Adrenal gland (tissue), 5 donors: ENCODE data around the gene HNMT.

Source experiments
- CTCF ChIP-seq, 6 experiments: fragments of 450-650 bp in 4 of 6; fragments of 200-600 bp in 2 of 6; sonication (generic) in 1 of 6; IDR thresholded peaks; 1 replicate in 5 of 6; 2 replicates in 1 of 6; pipeline versions ENCODE4 v1.5.1 to v1.8.0; 2016 to 2021; ENCODE audit warnings: antibody characterized with exemption in 6 of 6, mild to moderate bottlenecking in 2 of 6, moderate library complexity in 1 of 6
- POLR2A ChIP-seq, 2 donors: fragments of 450-650 bp; IDR thresholded peaks; one replicate each; pipeline ENCODE4 v1.6.1; 2017; ENCODE audit warnings: antibody characterized with exemption in 2 of 2, mild to moderate bottlenecking in 2 of 2, moderate library complexity in 1 of 2
- donor health status: DM: no; HTN: no; CAD: no.

GRCh38 chr2:137983581-137983980, 19.3 kb downstream of the HNMT start:
- TF ChIP-seq CTCF (IDR thresholded peaks at IDR 0.05): no peak
- TF ChIP-seq POLR2A (IDR thresholded peaks at IDR 0.05): no peak
